Measurements from ENCODE around the gene CRYBB3.

CRYBB3 gene

GRCh38 chr22:25210793-25211192 is 11.1 kb downstream of the CRYBB3 start:
- H3K4me3 ChIP-seq (ENCODE audit: low read depth in 1 of 2, low read length in 1 of 2) = no peak overlapping the region
- no peaks in the 10 kb centered on the region for H3K9me3 ChIP-seq
- H3K36me3 ChIP-seq = no peaks in the 10 kb centered on the region
- no peaks in the 10 kb centered on the region for H3K4me1 ChIP-seq (ENCODE audit: control insufficient read depth in 1 of 2, insufficient read depth in 1 of 2, low read depth in 1 of 2, low read length in 1 of 2)
- H3K27ac ChIP-seq = no peak overlapping the region
- H3K27me3 ChIP-seq = no peaks in the 10 kb centered on the region
- TF ChIP-seq CTCF (IDR thresholded peaks at IDR 0.05) = no peak

- Histone ChIP-seq H3K36me3 (no peaks in the 10 kb centered on the region), H3K27me3 (no peaks in the 10 kb centered on the region), H3K4me3 (ENCODE audit: low read depth in 1 of 2, low read length in 1 of 2) (no peak overlapping the region), H3K27ac (no peak overlapping the region), H3K9me3 (no peaks in the 10 kb centered on the region), H3K4me1 (ENCODE audit: control insufficient read depth in 1 of 2, insufficient read depth in 1 of 2, low read depth in 1 of 2, low read length in 1 of 2) (no peaks in the 10 kb centered on the region)
- TF ChIP-seq CTCF (IDR thresholded peaks at IDR 0.05) = no peak
These were observed 12.7 kb downstream of the CRYBB3 start for GRCh38 chr22:25212337-25212736.

GRCh38 chr22:25213221-25213620 is 13.6 kb downstream of the CRYBB3 start:
- Histone ChIP-seq H3K27me3 (no peaks in the 10 kb centered on the region), H3K4me3 (ENCODE audit: low read depth in 1 of 2, low read length in 1 of 2) (no peak overlapping the region)
- TF ChIP-seq CTCF (IDR thresholded peaks at IDR 0.05) = no peak

GRCh38 chr22:25216230-25216629 is 16.6 kb downstream of the CRYBB3 start:
- Histone ChIP-seq H3K9me3 (no peaks in the 10 kb centered on the region), H3K4me3 (ENCODE audit: low read depth in 1 of 2, low read length in 1 of 2) (no peak overlapping the region), H3K27me3 (peaks cover 23% of the 10 kb centered on the region), H3K27ac (no peak overlapping the region), H3K4me1 (ENCODE audit: control insufficient read depth in 1 of 2, insufficient read depth in 1 of 2, low read depth in 1 of 2, low read length in 1 of 2) (no peaks in the 10 kb centered on the region), H3K36me3 (no peaks in the 10 kb centered on the region)
- TF ChIP-seq CTCF (IDR thresholded peaks at IDR 0.05) = no peak

More at GRCh38 chr22:25213221-25213620, 13.6 kb downstream of the CRYBB3 start:
- Histone ChIP-seq H3K27ac (no peak overlapping the region), H3K36me3 (no peaks in the 10 kb centered on the region), H3K4me1 (ENCODE audit: control insufficient read depth in 1 of 2, insufficient read depth in 1 of 2, low read depth in 1 of 2, low read length in 1 of 2) (no peaks in the 10 kb centered on the region), H3K9me3 (no peaks in the 10 kb centered on the region)

- H3K27ac ChIP-seq = no peak within 1 kb of the TSS
- no peak within 1 kb of the TSS for H3K4me3 ChIP-seq (ENCODE audit: low read depth in 1 of 2, low read length in 1 of 2)
- H3K36me3 ChIP-seq = no peaks in the 10 kb centered on the region
- no peak for TF ChIP-seq CTCF (IDR thresholded peaks at IDR 0.05)
- H3K27me3 ChIP-seq = peaks cover 25% of the 10 kb centered on the region
- H3K4me1 ChIP-seq (ENCODE audit: control insufficient read depth in 1 of 2, insufficient read depth in 1 of 2, low read depth in 1 of 2, low read length in 1 of 2) = no peaks in the 10 kb centered on the region
- H3K9me3 ChIP-seq = no peaks in the 10 kb centered on the region
These were observed 19.6 kb downstream of the CRYBB3 start, which contains the start of gene CRYBB2 for GRCh38 chr22:25219211-25219689. Gene CRYBB2 (plus strand): TSS chr22:25219639. CDS start chr22:25221430, 1,791 bp downstream.

All from neutrophil (primary cell).